HG02678 (cell line): ENCODE measurements around the gene MAPK8.
A peak's percentile ranks its signal among the peaks of the same experiment; 100 is the strongest.
"Not testable (repeated sequence)": the region's sequence is repeated elsewhere in the genome, so short reads cannot be mapped to it uniquely, and the experiment has no call there.

Experiments
- ATAC-seq: cut with Tn5 transposase; IDR thresholded peaks from one replicate; pipeline ENCODE4 v1.9.1; 2021; ENCODE audit warnings: mild to moderate bottlenecking, moderate library complexity; ENCODE audit not compliant: unreplicated experiment

Gene MAPK8

DNA sequence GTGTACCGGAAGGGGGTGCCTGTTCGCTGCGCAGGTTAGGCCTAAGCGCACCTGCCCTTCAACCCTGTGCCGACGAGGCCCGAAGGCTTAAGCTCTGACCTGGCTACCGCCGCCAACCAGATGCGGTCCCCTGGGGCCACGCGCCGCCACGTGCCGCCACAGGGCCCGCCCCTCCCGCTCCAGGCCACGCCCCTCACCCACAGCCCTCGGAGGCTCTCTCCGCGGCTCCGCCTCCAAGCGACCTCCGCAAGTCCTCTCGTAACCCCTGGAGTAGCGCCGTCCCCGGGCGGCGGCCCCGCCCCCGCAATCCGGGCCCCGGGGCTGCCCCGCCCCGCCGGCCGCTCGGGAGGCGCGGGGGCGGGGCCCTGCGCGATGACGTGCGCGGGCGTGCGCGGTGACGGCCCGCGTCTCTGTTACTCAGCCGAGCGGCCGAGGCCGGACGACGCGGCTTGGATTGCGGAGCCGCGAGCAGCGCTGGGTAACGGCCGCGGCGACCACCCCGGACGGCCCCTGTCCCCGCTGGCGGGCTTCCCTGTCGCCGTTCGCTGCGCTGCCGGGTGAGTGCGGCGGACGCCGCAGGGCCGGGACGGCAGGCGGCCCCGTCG is at the start of gene MAPK8:
Gene MAPK8 (plus strand): TSS at position 413 of the 605 bp plus-strand sequence. CDS start 94,984 bp downstream, outside the sequence.
- ATAC-seq, result peak; percentile 85

DNA sequence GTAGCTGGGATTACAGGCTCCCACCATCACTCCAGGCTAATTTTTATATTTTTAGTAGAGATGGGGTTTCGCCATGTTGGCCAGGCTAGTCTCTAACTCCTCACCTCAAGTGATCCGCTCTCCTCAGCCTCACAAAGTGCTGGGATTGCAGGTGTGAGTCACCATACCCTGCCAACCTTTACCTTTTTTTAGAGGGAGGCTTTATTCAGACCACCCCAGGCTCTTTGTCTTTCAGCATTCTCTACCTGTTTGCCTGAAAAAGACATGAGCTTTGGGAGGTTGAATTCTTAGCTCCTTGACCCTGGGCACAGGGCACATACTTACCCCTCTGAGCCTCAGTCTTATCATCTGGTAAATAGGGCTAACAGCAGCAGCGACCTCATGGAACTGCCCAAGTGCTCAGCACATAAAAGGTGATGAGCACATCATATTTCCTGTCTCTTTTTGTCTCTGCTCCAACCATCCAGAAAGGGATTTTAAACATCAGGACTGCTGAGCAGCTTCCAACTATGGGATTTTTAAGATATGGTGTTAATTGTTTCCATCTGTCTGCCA is 49.0 kb upstream of the MAPK8 start:
- ATAC-seq, result no peak

DNA sequence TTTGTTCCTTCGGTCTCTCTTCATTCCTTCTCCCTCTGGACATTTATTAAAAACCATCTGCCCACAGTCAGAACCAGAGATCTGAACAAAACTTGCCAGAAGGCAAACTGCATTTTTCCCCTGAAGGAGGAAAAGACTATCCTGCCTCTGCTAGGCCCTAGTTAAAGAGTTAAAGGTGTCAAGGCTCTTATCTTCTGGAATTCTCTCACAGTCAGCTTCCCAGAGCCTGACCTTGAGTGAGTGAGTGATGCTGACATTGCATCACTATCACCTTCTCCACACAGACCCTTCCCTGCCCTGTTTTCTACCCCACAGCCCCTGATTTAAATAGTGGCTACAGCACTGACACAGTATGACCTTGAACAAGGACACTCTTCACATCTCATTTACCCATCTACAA is 48.4 kb upstream of the MAPK8 start:
- no peak for ATAC-seq

DNA sequence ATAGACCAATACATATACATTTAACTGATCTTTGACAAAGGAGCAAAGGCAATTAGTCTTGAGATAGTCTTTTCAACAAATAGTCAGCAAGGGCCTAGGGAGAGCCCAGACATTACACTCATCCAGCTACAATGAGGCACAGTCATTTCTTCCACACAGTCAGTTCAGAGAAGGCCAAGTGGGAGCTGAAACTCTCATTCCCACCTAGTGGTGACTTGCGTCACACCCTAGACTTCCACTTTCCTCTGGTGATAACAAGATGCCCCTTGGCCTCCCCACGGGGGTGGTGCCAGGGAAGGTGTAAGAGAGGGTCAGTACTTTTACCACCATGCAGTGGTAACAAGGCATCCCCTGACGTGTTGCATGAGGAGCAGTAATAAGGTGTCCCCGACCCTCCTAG is 39.9 kb upstream of the MAPK8 start:
- peak; percentile 44 for ATAC-seq

DNA sequence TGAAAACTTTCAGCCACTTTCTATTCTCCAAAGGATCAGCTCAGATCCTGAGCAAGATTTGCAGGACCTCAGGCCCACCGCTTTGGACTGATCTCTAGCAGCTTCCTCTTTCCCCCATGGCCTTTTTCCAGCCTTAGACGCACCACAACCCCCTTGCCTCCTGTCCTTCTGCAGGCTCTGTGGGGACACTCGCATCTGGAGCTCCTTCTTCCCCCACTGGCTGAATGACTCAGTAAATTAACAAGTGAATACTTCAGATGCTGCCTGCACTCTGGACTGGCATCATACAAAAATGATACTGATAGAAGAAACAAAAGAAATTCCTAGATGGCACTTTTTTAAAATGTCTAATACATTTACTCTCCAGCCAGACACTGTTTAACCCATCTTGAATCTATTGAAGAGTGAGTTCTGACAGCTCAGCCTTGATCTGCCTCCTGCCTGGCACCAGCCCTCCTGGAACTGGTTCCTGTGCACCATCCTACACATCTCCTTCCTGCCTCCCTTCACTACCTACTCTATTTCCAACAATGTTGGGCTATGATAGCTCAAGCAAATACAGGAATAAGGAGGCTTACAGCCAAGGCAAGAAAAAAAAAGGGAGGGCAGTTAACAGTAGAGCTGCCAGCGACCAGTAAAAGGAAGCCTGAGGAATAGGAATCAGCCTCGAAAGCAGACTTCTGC is 35.3 kb upstream of the MAPK8 start:
- ATAC-seq, result no peak

DNA sequence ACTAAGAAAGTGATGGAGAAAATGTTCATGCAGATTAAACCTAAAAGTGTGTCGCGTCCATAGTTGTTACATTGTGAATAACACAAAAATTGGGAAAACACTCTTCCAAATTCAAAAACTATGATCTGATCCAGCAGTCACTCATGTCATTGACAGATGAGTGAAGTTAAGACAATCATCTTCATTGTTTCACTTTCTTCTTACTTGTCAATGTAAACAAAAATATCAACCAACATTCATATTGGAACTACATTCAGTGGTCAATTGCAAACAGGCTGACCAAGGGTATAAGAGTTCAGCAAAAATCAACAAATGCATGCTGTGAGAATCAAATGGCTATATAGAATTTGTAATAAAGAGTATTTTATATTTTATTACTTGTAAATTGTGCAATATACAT is 33.8 kb upstream of the MAPK8 start:
- ATAC-seq, result no peak

DNA sequence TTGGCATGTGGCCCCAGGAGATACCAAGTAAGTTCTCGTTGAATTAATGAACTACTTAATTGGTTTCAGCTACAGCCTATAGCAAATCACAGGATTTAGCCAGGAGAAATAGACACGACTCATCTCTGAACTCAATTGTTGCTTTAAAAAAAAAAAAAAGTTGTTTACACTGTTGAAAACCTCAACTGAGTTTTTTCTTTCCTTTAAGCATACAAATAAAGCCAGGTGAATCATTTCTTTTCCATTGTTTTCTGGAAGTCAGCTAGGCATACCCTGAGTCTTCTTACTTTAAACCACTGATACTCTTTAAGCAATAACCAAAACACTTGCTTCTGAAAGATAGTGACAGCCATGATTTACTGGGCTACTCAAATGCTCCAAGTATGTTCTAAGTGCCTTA is 32.7 kb upstream of the MAPK8 start:
- ATAC-seq, result no peak

DNA sequence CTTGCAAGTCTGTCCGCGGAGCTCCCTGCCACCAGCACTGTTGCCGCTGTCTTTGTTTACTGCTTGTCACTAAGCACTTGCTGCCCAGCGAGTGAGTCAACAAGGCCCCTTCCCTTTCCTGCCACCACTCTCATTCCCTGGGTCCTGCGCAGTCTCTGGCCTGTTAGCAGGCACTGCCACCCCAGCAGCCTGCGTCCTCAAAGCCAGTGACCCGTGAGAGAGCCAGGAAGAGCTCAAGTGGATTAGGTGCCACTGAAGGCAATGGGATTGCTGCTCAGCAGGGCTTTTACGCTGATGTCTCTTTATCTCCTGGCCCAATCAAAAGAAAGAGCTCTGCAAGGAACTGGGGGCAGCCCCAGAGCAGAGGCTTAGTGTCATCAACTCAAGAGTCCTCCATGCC is 31.8 kb upstream of the MAPK8 start, which contains the start of gene FRMPD2:
Gene FRMPD2 (minus strand): TSS at position 61 of the 400 bp plus-strand sequence. CDS start 129 bp downstream, outside the sequence.
- no peak for ATAC-seq

DNA sequence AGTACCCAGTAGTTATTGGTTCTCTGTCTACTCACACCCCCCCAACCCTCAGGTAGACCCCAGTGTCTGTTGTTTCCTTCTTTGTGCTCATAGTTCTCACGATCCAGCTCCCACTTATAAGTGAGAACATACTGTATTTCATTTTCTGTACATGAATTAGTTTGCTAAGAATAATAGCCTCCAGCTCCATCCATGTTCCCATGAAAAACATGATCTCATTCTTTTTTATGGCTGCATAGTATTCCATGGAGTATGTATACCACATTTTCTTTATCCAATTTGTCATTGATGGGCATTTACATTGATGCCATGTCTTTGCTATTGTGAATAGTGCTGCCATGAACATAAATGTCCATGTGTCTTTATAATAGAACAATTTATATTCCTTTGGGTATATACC is 29.4 kb upstream of the MAPK8 start:
- ATAC-seq, result no peak

DNA sequence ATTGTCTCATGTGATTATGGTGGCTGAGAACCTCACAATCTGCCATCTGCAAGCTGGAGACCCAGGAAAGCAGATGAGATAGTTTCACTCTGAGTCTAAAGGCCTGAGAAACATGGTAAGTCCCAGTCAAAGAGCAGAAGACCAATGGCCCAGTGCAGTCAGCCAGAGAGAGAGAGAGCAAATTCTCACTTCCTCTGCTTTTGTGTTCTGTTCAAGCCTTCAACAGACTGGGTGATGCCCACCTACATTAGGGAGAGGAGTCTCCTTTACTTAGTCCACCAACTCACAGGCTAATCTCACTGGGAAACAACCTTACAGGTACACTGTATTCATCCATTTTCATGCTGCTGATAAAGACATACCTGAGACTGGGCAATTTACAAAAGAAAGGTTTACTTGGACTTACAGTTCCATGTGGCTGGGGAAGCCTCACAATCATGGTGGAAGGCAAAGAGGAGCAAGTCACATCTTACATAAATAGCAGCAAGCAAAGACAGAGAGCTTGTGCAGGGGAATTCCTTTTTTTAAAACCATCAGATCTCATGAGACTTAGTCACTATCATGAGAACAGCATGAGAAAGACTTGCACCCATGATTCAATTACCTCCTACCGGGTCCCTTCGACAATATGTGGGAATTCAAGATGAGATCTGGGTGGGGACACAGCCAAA is 27.3 kb upstream of the MAPK8 start:
- ATAC-seq, result peak; percentile 86

DNA sequence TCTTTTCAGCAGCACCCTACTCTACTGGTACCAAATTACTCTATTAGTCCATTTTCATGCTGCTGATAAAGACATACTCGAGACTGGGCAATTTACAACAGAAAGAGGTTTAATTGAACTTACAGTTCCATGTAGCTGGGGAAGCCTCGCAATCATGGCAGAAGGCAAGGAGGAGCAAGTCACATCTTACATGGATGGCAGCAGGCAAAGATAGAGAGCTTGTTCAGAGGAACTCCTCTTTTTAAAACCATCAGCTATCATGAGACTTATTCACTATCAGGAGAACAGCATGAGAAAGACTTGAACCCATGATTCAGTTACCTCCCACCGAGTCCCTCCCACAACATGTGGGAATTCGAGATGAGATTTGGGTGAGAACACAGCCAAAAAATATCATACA is 24.8 kb upstream of the MAPK8 start:
- ATAC-seq, result not testable (repeated sequence)

DNA sequence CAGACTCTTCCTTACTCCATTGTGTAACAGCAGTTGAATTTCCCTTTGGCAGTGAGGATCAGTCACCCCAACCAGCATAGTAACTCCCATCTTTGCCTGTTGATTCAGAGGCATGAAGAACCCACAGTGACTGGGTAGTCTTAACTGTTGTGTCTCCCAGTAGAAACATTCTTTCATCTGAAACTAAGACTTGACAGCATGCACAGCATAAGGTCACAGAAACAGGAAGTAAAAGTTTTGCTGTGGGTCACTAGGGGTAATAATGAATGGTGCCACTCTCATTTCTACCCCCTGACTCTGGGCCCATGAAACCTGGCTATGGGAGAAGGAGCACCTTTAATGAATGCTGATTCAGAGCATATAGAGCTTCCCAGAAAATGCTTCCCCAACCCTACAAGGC is 23.6 kb upstream of the MAPK8 start:
- peak; percentile 74 for ATAC-seq

DNA sequence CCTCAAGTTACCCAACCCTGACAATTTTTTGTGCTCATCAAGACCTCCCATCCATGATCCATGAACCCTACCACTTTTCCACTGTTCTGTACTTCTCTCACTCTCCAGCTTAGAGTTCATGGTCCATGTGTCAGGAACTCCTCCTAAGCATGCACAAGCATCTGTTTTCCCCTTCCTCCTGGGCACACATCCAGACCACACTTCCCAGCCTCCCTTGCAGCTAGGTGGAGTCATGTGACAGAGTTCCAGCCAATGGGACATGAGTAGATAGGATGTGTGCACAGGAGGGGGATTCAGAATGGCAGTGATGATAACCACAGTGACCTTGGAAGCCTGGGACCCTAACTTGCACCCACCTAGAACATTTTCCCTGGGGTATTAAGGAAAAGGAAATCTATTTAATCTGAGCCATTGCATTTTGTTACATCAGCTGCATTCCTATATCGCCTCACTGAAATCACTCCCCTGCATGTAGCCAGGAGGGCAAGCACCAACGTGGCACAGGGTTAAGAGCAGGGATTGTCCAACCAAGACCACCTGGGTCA is 22.4 kb upstream of the MAPK8 start:
- no peak for ATAC-seq

DNA sequence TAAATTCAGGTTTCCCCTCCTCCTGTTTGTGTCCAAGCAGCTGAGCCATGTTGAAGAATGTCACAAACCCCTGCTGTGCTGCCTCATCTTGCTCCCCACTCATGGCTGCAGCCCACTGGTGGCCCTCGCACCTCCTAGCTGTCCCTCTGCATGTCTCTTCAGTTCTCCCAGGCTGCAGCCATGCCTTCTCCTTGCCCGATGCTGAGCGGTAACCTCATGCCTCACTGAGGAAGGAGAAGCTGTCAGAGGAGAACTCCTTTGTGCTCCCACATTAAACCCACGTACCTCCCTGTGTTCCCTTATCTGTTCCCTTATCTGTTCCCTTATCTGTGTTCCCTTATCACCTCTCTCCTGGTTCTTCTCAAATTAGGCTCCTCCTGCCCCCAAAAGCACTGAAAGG is 21.7 kb upstream of the MAPK8 start:
- no peak for ATAC-seq

DNA sequence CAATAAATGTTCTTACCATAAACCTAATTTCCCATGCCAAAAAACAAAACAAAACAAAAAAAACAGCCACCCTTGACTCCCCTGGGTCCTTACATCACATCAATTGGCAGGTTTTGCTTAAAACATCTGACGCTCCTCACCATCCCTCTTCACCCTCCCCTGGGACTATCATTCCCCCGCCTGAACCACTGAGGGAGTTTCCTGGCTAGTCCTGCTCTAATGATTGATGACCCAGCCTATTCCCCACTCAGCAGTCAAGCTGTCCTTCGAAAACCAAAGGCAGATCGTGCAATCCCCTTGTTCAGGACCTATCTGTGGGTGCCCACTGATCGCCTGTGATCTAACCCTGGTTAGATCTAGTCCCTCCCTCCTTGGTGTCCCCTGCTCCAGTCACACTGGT is 20.8 kb upstream of the MAPK8 start:
- ATAC-seq, result no peak

DNA sequence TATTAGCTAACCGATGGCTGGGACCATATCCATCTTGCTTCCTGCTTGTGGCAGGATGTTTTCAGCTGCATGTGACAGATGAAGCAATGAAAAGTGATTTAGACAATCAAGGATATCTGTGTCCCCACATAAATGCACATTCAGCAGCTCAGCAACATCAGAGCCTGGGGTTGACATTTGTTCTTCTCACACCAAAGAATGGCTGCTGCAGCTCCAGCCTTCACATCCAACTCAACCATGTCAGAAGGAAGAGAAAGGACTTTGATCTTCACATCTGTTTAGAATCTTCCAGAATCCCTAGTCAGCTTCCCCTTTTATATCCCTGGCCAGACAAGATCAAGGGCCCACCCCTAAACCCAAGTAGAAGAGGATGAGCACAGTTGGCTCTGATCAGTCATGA is 20.1 kb upstream of the MAPK8 start:
- no peak for ATAC-seq

DNA sequence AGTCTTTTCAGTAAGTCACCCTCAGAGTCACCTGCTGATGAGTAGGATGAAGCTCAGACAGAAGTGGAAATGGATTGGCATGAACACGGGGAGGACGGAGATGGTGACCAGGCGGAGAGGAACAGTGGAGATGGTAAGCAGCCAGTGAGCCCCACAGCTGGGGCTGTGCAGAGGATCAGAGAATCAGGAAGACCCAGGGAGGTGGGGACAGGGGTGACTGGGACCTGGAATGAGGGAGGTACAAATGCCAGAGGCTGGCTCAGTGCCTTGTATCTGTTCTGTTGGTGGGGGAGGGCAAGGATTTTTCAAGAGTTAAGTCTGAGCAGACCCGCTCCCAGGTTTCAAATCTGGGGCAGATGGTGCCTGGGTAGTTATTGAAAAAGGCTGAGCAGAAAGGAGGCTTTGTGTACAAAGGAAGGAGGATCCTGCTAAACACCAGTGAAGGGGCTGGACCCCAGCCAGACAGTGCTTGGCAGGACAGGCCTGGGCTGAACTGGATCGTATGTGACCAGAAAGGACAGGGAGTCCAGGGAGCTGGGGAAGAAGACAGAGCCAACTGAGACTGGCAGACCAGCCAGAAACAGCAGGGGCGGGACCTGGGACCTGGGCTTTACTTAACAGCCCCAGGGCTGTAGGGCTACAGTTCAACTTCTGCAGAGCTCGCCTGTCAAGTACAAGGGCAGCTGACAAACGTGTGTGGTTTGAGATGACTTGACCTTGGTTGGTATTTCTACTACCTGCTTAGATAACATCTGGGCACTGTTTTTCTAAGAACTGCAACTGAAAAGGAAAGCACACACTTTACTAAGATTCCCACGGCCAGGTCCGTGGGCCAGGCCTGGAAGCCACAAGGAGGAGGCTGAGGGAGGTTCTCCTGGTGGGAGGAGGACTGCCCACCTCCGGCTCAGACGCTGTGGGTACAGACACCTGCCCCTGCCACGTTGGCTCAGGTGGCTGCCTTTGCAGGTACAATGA is 18.8 kb upstream of the MAPK8 start:
- ATAC-seq, result peak; percentile 61

DNA sequence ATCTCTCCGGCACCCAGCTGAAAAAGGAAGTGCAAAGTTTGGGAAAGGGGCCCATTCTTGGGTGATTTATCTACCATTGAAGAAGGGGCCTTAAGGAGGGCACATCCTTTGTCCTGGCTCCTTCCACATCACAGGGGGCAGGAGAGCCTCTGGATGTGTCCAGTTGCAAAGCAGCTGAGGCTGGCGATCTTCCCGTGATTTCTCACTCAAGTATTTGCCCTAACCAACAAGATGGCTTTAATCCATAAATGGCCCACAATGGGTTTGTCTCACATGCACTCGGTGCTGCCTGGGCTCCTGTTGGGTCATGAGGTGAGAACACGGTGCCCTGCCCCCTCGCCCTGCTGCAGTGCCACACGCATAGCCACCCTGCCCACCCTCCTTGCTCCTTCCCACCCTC is 17.8 kb upstream of the MAPK8 start:
- ATAC-seq, result no peak

DNA sequence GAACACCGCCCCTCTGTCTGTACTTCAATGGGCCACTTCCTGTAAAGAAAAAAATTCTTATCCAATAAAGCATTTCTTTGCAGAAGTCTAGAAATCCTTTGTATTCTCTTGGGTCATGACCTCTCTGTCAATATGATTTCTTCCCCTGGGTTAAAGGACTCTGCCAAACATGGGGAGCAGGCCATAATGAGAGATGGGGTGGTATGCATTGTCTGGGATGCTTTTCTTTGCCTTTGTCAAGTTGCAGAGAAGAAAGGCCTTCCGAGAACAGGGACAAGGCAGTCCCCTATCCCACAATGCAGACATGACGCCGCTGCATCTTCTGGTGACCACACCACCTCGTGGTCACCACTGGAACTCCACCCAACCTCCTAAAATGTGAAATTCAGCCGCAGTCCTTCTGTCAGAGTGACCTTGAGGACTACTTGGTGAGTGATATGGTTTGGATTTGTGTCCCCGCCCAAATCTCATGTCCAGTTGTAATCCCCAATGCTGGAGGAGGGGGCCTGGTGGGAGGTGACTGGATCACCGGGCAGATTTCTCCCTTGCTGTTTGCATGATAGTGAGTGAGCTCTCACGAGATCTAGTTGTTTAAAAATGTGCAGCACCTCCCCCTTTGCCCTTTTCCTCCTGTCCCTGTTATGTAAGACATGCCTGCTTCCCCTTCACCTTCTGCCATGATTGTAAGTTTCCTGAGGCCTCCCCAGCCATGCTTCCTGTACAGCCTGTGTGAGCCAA is 16.8 kb upstream of the MAPK8 start:
- peak; percentile 41 for ATAC-seq

DNA sequence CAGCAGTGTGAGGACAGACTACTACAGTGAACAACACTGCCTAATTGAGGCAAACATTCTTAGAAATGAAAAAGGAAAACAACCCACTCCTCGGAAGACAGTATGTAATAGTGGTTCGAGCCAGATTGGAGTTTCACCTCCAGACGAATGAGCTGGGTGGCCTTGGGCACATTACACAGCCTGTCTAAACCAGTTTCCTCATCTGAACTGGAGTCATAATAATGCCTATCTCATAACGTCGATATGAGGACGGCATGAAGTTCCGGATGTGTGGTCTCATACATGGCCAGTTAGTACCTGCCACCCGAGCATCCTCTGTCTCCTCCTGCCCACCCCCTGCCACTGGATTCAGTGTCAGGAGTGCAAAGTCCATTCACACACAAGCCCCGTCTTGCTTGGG is 16.2 kb upstream of the MAPK8 start:
- ATAC-seq, result no peak
